HCT116 (cell line): ENCODE data around the gene SPDYE2. TPM values are rescaled to one million over a fixed set of nuclear protein-coding genes. Genes with fewer than 3 reads are reported as not detected.
"Not testable (repeated sequence)": the region's sequence is repeated elsewhere in the genome, so short reads cannot be mapped to it uniquely, and the experiment has no call there.

Experiments used
- ATAC-seq: fragments of 200-7000 bp; cut with Tn5 transposase; 2 replicates; pipeline ENCODE4 v1.9.1; 2020; ENCODE audit warnings: mild to moderate bottlenecking, moderate library complexity
- BruUV-seq: library from RNA; stranded (reverse); fragments of 400-500 nt; replicated peaks from 2 replicates; lab custom pipeline; 2021; lab: Mats Ljungman, UMichigan
- CTCF ChIA-PET: fragments of 300-600 bp; sonication (Branson Sonifier 250); formaldehyde crosslinking; loops from one replicate; lab custom pipeline; 2021; ENCODE audit warnings: antibody characterized with exemption; lab: Charles Lee
- POLR2A ChIA-PET: fragments of 300-600, 350-600 bp; sonication (Branson Sonifier 250); formaldehyde crosslinking; loops from one replicate; lab custom pipeline; 2021; ENCODE audit warnings: antibody characterized with exemption; lab: Charles Lee
- RAD21 ChIA-PET, 2 experiments: fragments of 300-600 bp; sonication (Branson Sonifier 250); formaldehyde crosslinking; loops; one replicate each; lab custom pipeline; 2023; ENCODE audit warnings: low total read pairs in 2 of 2; ENCODE audit not compliant: uncharacterized antibody in 2 of 2, unreplicated experiment in 2 of 2, low non-redundant PET in 1 of 2; lab: Charles Lee
- DNase-seq: peaks from one replicate; pipeline ENCODE4 v3.0.0-alpha.2; 2010; ENCODE audit warnings: low read depth, low spot score
- H2AFZ ChIP-seq: fragments of 200-600 bp; shearing (Covaris generic), sonication (generic); 2 replicates; pipeline ENCODE4 v1.6.1; 2017; ENCODE audit warnings: low read depth, mixed run types, mixed read lengths, antibody characterized with exemption, low read length; ENCODE audit not compliant: poor library complexity, severe bottlenecking
- H3K27ac ChIP-seq: 2 replicates; pipeline ENCODE4 v1.5.1; 2012; ENCODE audit warnings: low read depth, low read length
- H3K27me3 ChIP-seq: fragments of 200-600 bp; sonication (generic); 2 replicates; pipeline ENCODE4 v1.6.1; 2016; ENCODE audit warnings: mixed run types, low read length, mixed read lengths; ENCODE audit not compliant: insufficient read depth
- H3K36me3 ChIP-seq, 2 experiments: fragments of 200-500 bp in 1 of 2; fragments of 200-600 bp in 1 of 2; sonication (Bioruptor generic) in 1 of 2; sonication (generic) in 1 of 2; 2 replicates each; pipeline versions ENCODE4 v1.5.1 to v1.6.1; 2014 to 2016; ENCODE audit warnings: low read length in 2 of 2, inconsistent platforms in 1 of 2, mixed read lengths in 1 of 2, mixed run types in 1 of 2; ENCODE audit not compliant: insufficient read depth in 2 of 2, control insufficient read depth in 1 of 2
- H3K4me1 ChIP-seq, 2 experiments: fragments of 200-600 bp in 1 of 2; sonication (generic) in 1 of 2; 2 replicates each; pipeline versions ENCODE4 v1.5.1 to v1.6.1; 2012 to 2017; ENCODE audit warnings: low read length in 2 of 2, inconsistent platforms in 1 of 2, mild to moderate bottlenecking in 1 of 2, mixed read lengths in 1 of 2, mixed run types in 1 of 2, moderate library complexity in 1 of 2; ENCODE audit not compliant: insufficient read depth in 2 of 2, control insufficient read depth in 1 of 2
- H3K4me2 ChIP-seq: fragments of 200-600 bp; sonication (generic); 2 replicates; pipeline ENCODE4 v1.6.1; 2017; ENCODE audit warnings: mixed run types, low read length, mixed read lengths
- H3K4me3 ChIP-seq, 2 experiments: fragments of 200-600 bp in 1 of 2; sonication (generic) in 1 of 2; replicated peaks in 1 of 2; 2 replicates each; pipeline ENCODE4 v1.5.1; 2011 to 2016; ENCODE audit warnings: low read length in 2 of 2, control low read depth in 1 of 2, low read depth in 1 of 2, mild to moderate bottlenecking in 1 of 2, mixed read lengths in 1 of 2, mixed run types in 1 of 2
- H3K79me2 ChIP-seq: fragments of 200-600 bp; sonication (generic); 2 replicates; pipeline ENCODE4 v1.6.1; 2017; ENCODE audit warnings: mild to moderate bottlenecking, mixed run types, low read length, moderate library complexity, mixed read lengths; ENCODE audit not compliant: insufficient read depth
- H3K9ac ChIP-seq: fragments of 200-600 bp; sonication (generic); 2 replicates; pipeline ENCODE4 v1.6.1; 2016; ENCODE audit warnings: low read length, mixed read lengths
- H3K9me2 ChIP-seq: fragments of 200-600 bp; sonication (generic), shearing (Covaris generic); 2 replicates; pipeline ENCODE4 v1.6.1; 2017; ENCODE audit warnings: mixed run types, mild to moderate bottlenecking, moderate library complexity; ENCODE audit not compliant: insufficient read depth
- H3K9me3 ChIP-seq, 2 experiments: fragments of 200-500 bp in 1 of 2; fragments of 200-600 bp in 1 of 2; sonication (Bioruptor generic) in 1 of 2; sonication (generic) in 1 of 2; 2 replicates each; pipeline ENCODE4 v1.6.1; 2014 to 2017; ENCODE audit warnings: low read length in 2 of 2, mixed read lengths in 2 of 2, inconsistent platforms in 1 of 2, low read depth in 1 of 2, mild to moderate bottlenecking in 1 of 2, mixed run types in 1 of 2, moderate library complexity in 1 of 2; ENCODE audit not compliant: control insufficient read depth in 1 of 2, insufficient read depth in 1 of 2
- H4K20me1 ChIP-seq: fragments of 200-600 bp; sonication (generic), shearing (Covaris generic); 2 replicates; pipeline ENCODE4 v1.6.1; 2017; ENCODE audit warnings: mixed run types, mild to moderate bottlenecking, moderate library complexity; ENCODE audit not compliant: insufficient read depth
- intact Hi-C: fragments of 100-400 bp; cut with micrococcal nuclease; formaldehyde crosslinking; loops from 2 replicates; pipeline ENCODE4 v1.10.0; 2022
- total RNA-seq: library from RNA; stranded (reverse); gene quantifications from one replicate; pipeline ENCODE4 v1.2.1, GENCODE V29; 2021; ENCODE audit not compliant: unreplicated experiment

The SPDYE2 gene
- total RNA-seq, 1 experiment from 2014 or later, result not detected

GRCh38 chr7:102524803-102525202 lies 26.2 kb upstream of the SPDYE2 start:
- CTCF ChIA-PET, H4K20me1 ChIP-seq, intact Hi-C loops, H3K79me2 ChIP-seq, H3K9me3 ChIP-seq, H3K36me3 ChIP-seq, H3K4me3 ChIP-seq, H3K4me1 ChIP-seq, DNase-seq, BruUV-seq, H3K9ac ChIP-seq, H3K4me2 ChIP-seq, H3K27me3 ChIP-seq, POLR2A ChIA-PET, H3K9me2 ChIP-seq, RAD21 ChIA-PET, H2AFZ ChIP-seq, H3K27ac ChIP-seq: not testable (repeated sequence)
- ATAC-seq, result peak; percentile 21; the same call in 1 of the 2 replicates

DNA sequence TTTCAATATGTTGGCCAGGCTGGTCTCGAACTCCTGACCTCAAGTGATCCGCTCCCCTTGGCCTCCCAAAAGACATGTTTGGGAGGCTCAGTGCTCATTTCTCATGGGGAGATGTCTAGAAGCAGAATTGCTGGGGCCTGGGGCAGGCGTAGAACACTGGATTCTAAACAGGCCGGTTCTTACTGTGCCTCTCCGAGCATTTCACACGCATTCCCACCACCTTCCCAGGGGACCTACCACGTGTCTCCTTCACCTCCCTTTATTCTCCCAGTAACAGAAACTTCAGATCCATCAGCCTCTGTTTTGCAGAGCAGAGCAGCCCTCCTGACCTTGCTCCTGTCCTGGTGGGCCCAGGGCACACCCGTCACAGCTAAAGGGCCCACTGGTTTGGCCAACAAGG lies 23.8 kb upstream of the SPDYE2 start:
- RAD21 ChIA-PET, H3K9me3 ChIP-seq, H3K27me3 ChIP-seq, H3K36me3 ChIP-seq, H3K4me1 ChIP-seq, H3K4me2 ChIP-seq, H3K27ac ChIP-seq, ATAC-seq, H3K79me2 ChIP-seq, H3K9ac ChIP-seq, BruUV-seq, H3K4me3 ChIP-seq, DNase-seq, POLR2A ChIA-PET, CTCF ChIA-PET, H2AFZ ChIP-seq, H3K9me2 ChIP-seq, H4K20me1 ChIP-seq, intact Hi-C loops: not testable (repeated sequence)

GRCh38 chr7:102527822-102528793 lies 22.9 kb upstream of the SPDYE2 start:
- H3K4me1 ChIP-seq, BruUV-seq, H4K20me1 ChIP-seq, H3K4me3 ChIP-seq, DNase-seq, H3K9me2 ChIP-seq, H3K9ac ChIP-seq, intact Hi-C loops, H3K79me2 ChIP-seq, H3K27me3 ChIP-seq, RAD21 ChIA-PET, POLR2A ChIA-PET, ATAC-seq, H3K4me2 ChIP-seq, H3K9me3 ChIP-seq, H2AFZ ChIP-seq, H3K36me3 ChIP-seq, H3K27ac ChIP-seq, CTCF ChIA-PET: not testable (repeated sequence)

DNA sequence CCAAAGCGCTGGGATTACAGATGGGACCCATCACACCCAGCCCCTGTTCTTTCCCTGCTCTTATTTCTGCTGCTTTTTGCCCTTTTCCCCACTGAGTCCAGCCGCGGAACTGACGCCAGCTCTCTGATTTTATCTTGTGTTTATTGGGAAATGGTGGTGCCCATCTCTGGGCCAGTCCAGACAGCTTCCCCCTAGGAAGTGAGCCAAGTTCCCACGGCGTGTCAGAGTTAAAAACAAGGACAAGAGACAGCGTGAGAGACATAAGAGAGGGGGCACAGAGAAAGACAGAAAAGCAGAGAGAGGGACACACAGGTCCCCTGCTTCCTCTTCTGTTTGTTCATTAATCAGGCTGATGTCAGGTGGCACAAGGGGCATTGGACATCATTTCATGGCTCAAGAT lies 19.4 kb upstream of the SPDYE2 start:
- ATAC-seq, H3K4me3 ChIP-seq, CTCF ChIA-PET, BruUV-seq, H2AFZ ChIP-seq, H3K9ac ChIP-seq, H3K27me3 ChIP-seq, intact Hi-C loops, H3K4me2 ChIP-seq, DNase-seq, H4K20me1 ChIP-seq, H3K27ac ChIP-seq, H3K9me3 ChIP-seq, RAD21 ChIA-PET, H3K79me2 ChIP-seq, POLR2A ChIA-PET, H3K4me1 ChIP-seq, H3K9me2 ChIP-seq, H3K36me3 ChIP-seq: not testable (repeated sequence)
